NOMO-1 treated with dmso at 0.1 percent for 144 hours (cell line): ENCODE data around the gene EBF3.

Experiments
- DNase-seq: peaks from one replicate; lab custom pipeline; 2025; ENCODE audit not compliant: unreplicated experiment; lab: John Stamatoyannopoulos, UW

EBF3 gene

DNA sequence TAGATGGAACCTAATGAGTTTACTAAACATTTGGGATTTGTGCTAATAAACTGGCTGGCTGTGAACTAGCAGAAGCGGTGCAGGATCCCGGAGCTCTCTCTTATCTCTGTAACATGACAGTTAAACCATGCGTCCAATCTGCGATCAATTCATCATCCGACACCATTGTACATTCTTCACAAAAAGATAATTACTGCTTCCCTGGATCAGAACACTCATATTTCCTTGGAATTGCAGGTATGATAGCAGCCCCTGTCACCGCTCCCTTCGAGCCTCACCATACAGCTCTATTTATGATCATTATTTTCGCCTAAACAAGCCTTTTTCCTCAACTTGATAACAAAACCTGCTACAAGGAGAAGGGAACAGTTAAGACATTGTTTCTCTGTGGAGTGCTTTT, 18.5 kb downstream of the EBF3 start:
- DNase-seq = no peak

DNA sequence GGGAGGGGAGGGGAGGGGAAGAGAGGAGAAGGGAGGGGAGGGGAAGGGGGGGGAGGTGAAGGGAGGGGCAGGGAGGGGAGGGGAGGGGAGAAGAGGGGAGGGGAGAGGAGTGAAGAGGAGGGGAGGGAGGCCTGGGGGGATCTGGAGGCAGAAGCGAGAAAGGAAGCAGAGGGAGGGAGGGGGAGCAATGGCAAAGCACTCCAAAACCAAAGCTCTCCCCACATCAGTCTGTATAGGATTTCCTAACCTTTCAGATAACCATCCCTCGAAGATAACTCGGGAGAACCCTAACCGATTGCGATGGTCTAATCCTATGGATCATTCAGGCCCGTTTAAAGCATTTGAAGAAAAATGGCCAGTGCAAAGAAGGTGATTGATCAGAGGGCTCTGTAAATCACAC, 19.0 kb downstream of the EBF3 start:
- no peak for DNase-seq

DNA sequence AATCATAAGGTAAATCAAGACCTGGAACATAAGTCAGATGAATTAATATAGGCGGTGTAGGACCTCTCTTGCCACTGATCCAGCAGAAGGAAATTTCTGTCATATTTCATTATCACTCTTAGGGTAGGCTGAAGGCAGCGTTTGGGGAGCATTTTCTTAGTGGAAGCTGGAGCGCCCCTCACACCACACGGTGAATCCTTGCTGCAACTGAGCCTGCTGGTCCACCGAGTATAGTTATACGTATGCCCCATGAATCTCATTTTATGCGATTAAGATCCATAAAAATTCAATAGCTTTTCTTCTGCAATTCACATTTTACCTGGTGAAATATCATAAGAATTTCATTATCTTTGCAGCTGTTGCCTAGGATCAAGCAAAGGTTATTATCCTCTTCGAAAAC, 19.6 kb downstream of the EBF3 start:
- no peak for DNase-seq

DNA sequence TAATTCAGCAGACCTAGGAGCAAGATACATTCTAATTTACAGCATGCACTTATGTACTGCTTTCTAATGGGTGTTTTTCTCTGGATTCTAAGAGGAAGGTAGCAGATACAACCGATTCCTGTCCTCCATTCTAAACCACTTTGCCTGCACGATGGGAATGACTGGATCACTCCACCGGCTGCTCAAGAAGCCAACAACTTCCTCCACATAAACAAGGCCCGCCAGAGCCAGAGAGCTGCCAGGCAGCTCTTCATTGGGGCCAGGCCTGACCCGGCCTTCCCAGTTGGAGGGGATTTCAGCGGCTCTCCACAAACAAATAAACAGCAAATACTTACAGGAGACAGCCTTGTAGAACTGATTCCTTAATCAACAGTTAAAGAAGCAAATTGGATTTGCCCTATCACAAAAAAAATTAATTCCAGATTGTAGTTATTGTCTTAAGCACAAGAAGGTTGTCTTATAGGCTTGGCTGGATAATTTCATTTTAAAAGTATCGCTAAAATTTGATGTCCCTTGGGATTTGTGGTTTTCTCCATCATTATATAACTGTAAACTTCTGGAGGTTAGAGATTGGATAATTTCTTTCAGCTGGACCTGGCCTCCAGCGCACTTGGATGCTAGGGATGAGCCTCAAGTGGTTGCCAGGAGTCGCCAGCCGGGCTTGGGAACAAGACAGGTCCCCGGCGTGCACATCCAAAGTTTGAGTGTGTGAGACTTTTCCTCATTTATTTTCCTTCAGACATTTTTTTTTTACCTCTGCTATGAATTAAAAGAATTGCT, 20.9 kb downstream of the EBF3 start:
- DNase-seq = no peak

DNA sequence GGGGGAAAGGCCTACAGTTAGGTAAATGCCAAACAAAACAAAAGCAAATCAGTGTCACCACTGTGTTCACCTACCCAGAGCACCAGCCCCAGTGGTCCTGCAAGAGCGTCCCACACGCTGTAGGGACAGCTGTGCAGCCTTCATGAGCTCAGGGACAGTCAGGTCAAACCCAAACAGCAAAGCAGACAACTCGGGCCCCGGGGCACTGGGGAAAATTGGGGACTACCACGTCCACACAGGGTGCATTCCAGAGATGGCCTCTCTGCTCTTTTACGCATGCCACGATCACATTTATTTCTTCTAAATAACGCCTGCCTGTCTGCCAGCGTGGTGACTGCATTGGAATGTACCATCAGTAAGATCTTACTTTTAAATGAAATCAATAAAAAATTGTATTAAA, 21.7 kb downstream of the EBF3 start:
- no peak for DNase-seq

DNA sequence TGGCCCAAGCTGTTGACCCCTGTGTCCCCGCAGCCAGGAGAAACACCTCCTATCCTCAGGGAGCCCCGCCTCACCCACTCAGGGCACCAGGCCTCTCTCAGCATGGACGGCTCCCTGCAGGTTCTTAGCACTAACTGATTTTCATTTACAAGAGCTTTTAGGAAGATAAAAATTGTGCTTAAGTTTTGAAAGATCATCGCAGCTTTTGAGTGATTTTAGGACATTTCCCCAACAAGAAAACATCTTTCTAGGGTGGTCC, 22.1 kb downstream of the EBF3 start:
- DNase-seq = no peak

DNA sequence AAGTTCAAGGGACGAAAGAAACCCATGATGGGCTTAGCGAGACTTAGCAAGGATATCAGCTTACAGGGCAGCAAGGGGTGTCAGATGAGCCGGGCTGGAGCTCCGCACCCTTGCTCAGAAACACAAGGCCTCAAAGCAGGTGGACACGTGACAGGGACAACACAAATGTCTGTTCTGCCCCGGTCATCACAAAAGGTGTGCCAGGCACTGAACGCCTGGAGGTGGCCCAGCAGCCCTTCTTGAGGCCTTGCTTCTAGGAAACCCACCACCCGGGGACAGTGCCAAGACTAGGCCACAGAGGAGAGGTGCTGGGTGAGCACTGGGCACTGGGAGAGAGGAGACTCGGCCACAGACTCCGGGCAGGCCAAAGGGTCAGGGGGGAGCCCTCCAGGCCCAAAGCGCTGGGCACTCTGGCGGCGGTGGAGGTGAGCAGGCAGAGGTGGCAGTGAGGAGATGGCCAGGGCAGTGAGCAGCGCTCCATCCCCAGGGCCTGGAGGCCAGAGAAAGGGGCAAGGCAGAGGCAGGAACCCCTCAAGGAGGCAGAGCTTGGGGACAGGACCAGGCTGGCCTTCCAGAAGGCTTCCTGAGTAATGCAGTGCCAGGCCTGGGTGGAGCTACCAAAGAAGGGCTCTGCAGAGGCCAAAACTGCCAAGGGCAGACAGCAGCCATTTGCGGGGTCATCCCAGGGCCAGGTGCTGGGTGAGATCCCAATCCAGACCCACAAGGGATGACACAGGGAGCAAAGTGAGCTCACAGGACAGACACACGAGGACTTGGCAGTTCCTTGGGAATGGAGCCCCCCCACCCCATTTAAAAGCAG, 22.7 kb downstream of the EBF3 start:
- DNase-seq = no peak

DNA sequence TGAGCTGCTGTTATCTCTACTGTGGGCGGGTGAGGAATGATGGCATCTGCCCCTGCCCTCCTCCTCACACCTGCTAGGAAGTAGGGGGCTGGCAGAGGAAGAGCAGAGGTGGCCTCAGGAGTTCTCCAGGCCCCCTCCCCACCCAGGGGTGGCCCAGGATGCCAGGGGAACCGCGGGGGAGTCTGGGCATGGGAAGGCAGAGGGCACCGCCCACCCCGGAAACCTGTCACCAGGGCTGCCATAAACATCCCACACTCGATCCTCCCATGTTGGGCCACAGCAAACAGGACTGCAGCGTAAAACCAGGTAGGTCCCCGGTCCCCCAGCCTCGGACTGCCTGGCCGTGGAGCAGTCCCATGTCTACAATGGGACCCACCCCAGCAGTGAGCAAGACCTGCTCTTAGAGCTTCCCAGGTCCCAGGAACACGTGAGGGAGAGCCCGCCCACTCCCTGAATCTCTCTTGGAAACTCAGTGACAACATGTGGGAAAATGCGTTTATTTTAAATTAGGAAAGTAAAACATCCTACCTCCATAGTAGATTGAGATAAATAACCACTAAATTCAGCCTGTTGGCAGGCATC, 23.4 kb downstream of the EBF3 start:
- no peak for DNase-seq

DNA sequence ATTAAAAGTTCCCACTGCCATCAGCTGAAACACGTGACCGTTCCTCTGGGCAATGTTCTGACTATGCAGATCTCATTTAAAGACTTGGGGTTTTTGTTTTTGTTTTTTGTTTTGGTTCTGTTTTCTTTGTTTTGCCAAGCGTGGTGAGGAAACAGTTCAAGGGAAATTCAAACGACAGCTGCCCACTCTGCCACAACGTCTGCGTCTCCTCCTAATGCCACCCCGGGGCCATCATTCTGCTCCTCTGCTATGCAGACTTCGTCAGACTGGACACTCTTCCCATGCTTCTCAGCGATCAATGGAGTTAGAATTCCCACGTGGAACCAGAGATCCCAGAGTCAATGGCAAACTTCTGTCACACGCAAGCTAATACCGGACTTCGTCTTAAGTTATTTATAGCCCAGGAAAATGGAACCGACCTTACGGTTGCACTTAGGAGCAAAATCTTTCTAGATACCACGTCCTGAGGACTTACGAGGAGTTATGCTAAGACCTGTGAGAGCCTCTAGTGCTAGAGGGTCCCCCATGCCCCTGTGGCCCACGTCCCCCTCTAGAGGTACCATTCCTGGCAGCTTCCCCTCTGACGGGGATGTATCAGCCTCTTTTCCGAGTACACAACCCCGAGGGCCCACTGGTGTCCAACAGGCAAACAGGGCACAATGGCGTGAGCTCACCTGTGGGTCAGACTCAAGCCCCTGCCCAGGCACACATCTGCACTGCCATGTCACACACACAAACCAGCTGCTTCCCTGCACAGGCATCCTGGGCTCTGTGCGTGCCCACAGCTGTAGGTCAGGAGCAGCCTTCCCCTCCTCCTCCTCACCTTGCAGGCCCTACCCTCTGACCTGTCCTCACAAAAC, 24.4 kb downstream of the EBF3 start:
- DNase-seq = no peak

DNA sequence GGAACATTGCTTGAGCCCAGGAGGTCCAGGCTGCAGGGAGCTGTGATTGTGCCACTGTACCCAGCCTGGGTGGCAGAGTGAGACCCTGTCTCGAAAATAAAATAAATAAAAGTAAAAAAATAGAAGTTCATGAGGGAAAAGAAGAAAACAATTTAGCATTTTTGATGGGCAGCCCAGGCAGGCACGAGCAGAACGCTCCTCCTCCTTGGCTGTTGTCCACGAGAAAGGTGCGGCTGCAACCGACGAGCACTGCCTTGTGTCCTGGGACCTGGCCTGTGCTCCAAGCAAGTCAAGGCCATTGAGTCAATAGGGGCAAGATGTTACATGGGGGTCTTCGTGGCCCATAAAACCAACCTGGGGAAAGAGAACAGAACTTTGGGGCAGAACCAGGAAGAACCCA, 25.6 kb downstream of the EBF3 start:
- no peak for DNase-seq

DNA sequence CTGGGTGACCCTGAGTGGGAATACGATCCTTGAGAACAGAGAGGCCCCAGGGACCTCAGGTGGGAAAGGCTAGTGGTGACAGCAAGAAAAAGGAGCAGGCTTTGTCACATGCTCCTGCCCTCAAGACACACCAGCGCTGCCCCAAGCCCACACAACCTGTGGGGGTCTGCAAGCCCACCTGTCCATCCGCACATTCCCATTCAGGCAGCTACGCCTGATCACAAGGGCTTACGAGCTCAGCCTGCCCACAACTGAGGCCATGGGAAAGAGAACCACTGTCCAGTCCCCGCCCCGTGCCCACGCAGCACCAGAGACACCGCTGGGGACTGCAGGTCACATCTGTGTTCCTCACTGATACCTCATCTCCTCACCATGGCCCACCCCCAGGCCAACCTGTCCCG, 26.7 kb downstream of the EBF3 start:
- DNase-seq = no peak

DNA sequence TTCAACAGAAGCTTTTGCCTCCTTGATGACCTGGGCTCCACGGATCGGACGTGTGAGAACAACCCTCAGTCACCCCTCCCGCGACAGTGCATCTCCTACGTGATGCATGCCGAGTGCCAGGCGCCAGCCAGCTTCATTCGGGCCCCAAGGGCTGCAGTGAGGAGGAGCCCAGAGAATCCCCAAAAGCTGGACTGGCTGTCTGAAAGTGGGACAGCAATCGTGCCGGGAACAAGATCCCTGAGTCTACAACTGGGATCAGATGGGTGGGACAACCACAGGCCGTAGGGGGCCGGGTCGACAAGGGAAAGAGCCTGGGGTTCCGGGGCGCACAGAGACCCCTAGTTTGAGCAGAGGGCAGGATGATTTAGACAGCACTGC, 27.2 kb downstream of the EBF3 start:
- DNase-seq = no peak

DNA sequence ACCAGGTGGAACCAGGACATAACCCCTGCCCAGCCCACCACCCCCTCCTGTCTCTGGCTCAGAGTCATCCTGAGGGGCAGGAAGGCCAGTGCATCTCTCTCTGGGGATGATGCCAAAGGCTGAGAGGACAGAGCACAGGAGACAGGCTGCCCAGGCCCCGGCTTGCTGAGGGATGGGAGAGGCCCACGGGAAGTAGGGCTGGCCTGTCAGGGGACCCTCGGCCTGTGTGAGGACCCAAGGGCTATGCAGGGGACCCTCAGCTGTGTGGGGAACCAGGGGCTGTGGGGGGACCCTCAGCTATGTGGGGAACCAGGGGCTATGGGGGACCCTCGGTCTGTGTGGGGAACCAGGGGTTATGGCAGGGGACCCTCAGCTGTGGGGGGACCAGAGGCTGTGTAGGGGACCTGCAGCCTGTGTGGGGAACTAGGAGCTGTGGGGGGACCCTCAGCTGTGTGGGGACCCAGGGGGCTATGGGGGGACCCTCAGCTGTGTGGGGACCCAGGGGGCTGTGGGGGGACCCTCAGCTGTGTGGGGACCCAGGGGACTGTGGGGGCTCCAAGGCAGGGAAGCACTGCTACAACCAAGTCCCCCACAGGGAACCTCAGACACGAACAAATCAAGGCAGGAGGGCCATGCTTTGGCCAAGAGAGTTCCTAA, 27.7 kb downstream of the EBF3 start:
- no peak for DNase-seq

DNA sequence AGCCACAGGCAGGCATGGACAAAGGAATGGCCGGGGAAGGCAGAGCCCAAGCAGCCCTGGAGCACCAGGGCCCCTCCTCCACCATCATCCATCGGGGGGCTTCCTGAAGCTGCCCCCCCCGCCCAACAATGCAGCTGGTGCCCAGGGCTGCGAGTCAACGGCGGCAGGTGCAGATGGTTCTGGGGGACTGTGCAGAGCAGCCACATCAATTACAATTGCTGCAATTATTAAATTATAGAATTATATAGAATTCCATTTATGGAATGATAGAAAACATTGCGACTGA, 28.3 kb downstream of the EBF3 start:
- DNase-seq = no peak

DNA sequence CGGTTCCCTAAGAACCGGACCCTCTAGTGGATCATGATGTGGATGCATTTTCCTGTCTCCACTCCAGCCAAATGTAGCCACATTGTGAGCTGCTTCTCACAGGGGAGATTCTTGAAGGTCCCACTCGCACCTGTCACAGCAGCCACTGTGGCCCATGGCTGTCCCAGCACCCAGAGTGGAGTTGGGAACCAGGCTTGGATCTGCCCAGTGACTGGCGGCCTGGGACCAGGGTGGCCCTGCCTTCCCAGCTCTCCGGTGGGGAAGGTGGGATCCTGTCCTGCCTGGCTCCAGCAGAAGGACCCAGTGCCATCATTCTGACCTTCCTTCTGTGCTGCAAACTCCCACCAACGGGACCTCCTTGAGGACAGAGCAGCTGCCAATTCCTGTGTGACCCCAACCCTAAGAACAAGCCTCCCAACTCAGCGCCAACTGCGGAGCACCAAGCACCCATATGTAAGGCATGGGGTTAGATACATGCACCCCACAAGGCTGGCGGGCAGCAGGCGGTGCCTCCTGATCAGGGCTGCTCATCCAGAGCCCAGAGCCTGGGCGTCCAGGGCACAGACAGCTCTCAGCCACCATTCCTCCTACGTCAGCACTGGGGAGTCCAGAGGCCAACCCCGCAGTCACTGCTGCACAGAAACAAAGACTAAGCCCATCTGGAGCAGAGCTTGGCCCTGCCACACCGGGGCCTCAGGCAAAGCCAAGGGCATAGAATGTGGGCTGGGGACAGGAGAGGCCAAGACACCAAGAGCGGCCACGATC, 28.8 kb downstream of the EBF3 start:
- DNase-seq = no peak

DNA sequence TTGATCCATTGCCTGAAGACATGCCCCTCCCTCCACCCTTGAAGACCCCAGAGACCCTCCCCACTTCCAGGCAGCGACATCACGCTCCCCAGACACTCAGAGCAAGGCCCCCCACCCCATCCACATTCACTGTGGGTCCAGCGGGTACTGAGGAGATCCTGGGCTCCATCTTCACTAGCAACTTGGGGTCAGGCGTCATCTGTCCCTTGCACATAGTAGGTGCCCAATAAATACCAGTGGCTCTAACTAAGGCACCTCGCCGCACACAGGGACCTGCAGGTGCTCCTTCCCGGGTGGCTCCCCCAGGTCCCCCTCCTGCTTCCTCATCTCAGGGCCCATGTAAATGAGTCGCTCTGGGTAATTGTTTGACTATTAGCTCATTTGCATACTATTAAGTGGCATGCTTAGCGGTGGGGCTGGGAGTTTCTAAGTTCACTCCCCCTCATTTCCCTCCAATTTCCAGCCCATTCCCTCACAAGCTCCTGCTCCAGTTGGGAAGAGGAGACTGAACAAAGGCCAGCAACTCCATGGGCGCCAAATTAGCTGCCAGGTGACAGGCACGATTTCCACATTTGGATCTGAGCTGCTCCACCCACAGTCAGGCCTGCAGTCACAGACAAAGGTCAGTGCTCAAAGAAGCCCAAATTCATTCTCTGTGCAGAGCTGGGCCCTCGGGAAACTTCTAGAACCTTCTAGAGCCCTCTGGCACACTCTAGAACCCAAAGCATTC, 29.7 kb downstream of the EBF3 start:
- no peak for DNase-seq

DNA sequence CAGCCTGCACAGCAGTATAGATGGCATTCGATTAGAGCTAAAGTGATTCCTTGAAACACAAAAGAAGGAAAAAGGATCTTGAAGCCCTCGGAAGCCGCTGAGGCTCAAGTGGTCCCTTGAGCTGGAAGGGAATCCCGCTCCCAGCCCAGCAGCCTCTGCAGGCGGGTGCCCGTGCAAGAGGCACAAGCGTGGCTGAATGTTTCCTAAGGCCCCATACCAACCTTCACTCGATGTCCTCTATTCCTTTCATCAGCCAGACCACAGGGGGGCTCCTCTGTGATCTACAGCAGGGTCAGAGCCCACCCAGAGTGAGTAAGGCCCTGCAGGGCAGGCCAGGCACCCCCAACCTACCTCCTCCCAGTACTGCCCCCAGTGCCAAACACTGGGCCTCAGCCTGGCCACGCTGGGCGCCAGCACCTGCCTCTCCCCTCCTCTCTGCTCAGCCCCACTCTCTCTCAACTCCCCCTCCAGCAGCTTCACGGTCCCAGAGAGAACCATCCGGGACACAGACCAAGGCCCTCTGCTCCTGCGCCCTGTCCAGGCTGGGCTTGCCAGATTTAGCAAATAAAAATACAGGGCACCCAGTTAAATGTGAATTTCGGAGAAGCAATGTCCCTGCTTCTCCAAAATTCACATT, 30.5 kb downstream of the EBF3 start:
- no peak for DNase-seq

DNA sequence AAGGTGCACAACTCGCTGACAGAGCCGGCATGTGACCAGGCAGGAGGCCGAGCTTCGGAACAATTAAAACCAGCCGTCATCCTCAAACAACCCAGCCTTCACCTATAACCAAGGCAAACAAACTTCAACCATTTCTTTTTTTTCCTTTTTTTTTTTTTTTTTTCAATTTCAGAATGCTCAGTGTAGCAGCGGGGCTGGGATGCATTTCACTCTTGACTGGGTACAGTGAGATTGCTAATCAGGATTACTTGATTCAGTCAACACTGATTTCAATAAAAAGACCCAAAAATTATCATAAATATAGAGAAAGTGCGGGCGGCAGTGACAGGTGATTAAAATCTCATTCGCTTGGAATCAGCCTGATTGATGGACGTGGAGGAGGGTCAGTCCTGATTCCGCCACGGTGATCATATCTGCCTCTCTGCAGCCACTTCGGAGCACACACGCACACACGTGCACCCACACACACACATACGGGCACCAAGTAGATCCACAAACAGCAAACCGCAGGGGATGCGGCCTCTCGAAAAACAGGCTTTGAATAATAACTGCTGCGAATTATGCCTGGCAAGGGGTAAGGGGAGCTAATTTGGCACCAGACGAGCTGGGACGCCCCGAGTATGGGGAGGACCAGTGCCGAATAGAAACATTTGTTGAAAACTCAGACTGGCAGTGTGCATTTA, 31.2 kb downstream of the EBF3 start:
- no peak for DNase-seq

DNA sequence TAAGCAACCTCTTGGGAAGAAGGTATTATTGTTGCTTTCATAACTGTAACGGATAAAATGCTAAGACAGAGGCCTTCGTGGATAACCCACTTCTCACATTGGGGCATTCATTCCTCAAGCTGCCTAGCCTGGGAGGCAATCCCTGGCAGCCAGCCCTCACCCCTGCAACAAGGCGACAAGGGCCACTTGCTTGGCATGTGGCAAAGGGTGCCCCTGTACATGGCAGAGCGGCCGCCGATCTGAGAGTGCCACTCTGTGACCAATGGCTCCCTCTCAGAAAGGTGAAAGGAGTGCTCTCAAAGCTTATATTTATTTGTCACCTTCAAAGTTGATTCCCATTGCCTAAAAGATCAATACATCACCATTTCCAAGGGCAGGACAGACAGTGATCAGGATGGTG, 31.9 kb downstream of the EBF3 start:
- no peak for DNase-seq
